Hepatocyte (in vitro differentiated cells): ENCODE data around the gene ANKS1B. TPM values are rescaled to one million over a fixed set of nuclear protein-coding genes. Genes with fewer than 3 reads are reported as not detected.

ENCODE experiments used
- DNase-seq: peaks from one replicate; pipeline ENCODE4 v3.0.0-alpha.2; 2016; ENCODE audit warnings: low spot score
- H2AFZ ChIP-seq: fragments of 200-600 bp; sonication (generic); 2 replicates; pipeline ENCODE4 v1.6.0; 2016; ENCODE audit warnings: antibody characterized with exemption, mild to moderate bottlenecking
- H3K27ac ChIP-seq: fragments of 200-600 bp; sonication (generic); 2 replicates; pipeline ENCODE4 v1.5.1; 2016; ENCODE audit warnings: mild to moderate bottlenecking
- H3K27me3 ChIP-seq: fragments of 200-600 bp; sonication (generic); 2 replicates; pipeline ENCODE4 v1.6.1; 2016
- H3K36me3 ChIP-seq: fragments of 200-600 bp; sonication (generic); replicated peaks from 2 replicates; pipeline ENCODE4 v1.5.1; 2016; ENCODE audit warnings: low read depth; ENCODE audit not compliant: insufficient read depth
- H3K4me1 ChIP-seq: fragments of 200-600 bp; sonication (generic); 2 replicates; pipeline ENCODE4 v1.5.1; 2016; ENCODE audit warnings: mild to moderate bottlenecking, moderate library complexity; ENCODE audit not compliant: insufficient read depth
- H3K4me2 ChIP-seq: fragments of 200-600 bp; sonication (generic); 2 replicates; pipeline ENCODE4 v1.6.0; 2016
- H3K4me3 ChIP-seq: fragments of 200-600 bp; sonication (generic); 2 replicates; pipeline ENCODE4 v1.5.1; 2016; ENCODE audit warnings: mild to moderate bottlenecking
- H3K79me2 ChIP-seq: fragments of 200-600 bp; sonication (generic); 2 replicates; pipeline ENCODE4 v1.6.0; 2017; ENCODE audit warnings: mild to moderate bottlenecking
- H3K9me2 ChIP-seq: fragments of 200-600 bp; sonication (generic); replicated peaks from 2 replicates; pipeline ENCODE4 v1.6.0; 2017; ENCODE audit warnings: mild to moderate bottlenecking; ENCODE audit not compliant: insufficient read depth
- H3K9me3 ChIP-seq: fragments of 200-600 bp; sonication (generic); 2 replicates; pipeline ENCODE4 v1.5.1; 2016; ENCODE audit warnings: low read depth, mild to moderate bottlenecking
- H4K20me1 ChIP-seq: fragments of 200-600 bp; sonication (generic); 2 replicates; pipeline ENCODE4 v1.6.0; 2016; ENCODE audit warnings: mild to moderate bottlenecking; ENCODE audit not compliant: insufficient read depth, poor library complexity, severe bottlenecking
- EZH2 ChIP-seq: fragments of 200-600 bp; sonication (generic); IDR thresholded peaks from 2 replicates; pipeline ENCODE4 v1.6.1; 2016; ENCODE audit warnings: antibody characterized with exemption, mild to moderate bottlenecking, borderline replicate concordance
- EZH2phosphoT487 ChIP-seq: fragments of 200-600 bp; sonication (generic); IDR thresholded peaks from one replicate; pipeline ENCODE4 v1.6.1; 2018; ENCODE audit warnings: antibody characterized with exemption, mild to moderate bottlenecking, low read depth, moderate library complexity; ENCODE audit not compliant: unreplicated experiment, severe bottlenecking
- WGBS: methylation state at CpG from one replicate; pipeline ENCODE4 v1.1.6; 2016; ENCODE audit warnings: low lambda C conversion rate; ENCODE audit errors: missing lambda C conversion rate; 5-methylcytosine and 5-hydroxymethylcytosine counted together
- polyA plus RNA-seq: library from polyadenylated mRNA; unstranded; fragments of >200 nt; fragmentation: Nextera tagmentation; extraction: Ambion mirVana; gene quantifications from 2 replicates; pipeline ENCODE4 v1.2.1, GENCODE V29; 2016
- total RNA-seq: library from RNA; depleted of rRNA; stranded (reverse); fragments of >200 nt; gene quantifications from 2 replicates; pipeline ENCODE4 v1.2.3, GENCODE V29; 2014
- TF ChIP-seq, protein P1 (sequence below): fragments of 200-600 bp; sonication (generic); IDR thresholded peaks from 2 replicates; pipeline ENCODE4 v1.5.1; 2016; ENCODE audit warnings: antibody characterized with exemption, mild to moderate bottlenecking; ENCODE audit not compliant: poor library complexity

ANKS1B gene
- total and polyA plus RNA-seq, 2 experiments from 2014 or later: 1.6 to 2.2 TPM

GRCh38 chr12:98864363-98864762, 1120.4 kb downstream of the ANKS1B start:
- no peak overlapping the region for H3K4me3 ChIP-seq
- TF ChIP-seq EZH2phosphoT487 (no peak), EZH2 (no peak)
- TF ChIP-seq, protein P1, sequence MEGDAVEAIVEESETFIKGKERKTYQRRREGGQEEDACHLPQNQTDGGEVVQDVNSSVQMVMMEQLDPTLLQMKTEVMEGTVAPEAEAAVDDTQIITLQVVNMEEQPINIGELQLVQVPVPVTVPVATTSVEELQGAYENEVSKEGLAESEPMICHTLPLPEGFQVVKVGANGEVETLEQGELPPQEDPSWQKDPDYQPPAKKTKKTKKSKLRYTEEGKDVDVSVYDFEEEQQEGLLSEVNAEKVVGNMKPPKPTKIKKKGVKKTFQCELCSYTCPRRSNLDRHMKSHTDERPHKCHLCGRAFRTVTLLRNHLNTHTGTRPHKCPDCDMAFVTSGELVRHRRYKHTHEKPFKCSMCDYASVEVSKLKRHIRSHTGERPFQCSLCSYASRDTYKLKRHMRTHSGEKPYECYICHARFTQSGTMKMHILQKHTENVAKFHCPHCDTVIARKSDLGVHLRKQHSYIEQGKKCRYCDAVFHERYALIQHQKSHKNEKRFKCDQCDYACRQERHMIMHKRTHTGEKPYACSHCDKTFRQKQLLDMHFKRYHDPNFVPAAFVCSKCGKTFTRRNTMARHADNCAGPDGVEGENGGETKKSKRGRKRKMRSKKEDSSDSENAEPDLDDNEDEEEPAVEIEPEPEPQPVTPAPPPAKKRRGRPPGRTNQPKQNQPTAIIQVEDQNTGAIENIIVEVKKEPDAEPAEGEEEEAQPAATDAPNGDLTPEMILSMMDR: no peak
- H3K9me3 ChIP-seq: no peaks in the 10 kb centered on the region
- H3K9me2 ChIP-seq: no peaks in the 10 kb centered on the region
- H3K27ac ChIP-seq: no peak overlapping the region
- DNase-seq: no peak
- H3K27me3 ChIP-seq: no peaks in the 10 kb centered on the region
- H2AFZ ChIP-seq: no peak overlapping the region
- WGBS: 88% methylated on average over 1 of the region's 1 CpG
- no peaks in the 10 kb centered on the region for H3K36me3 ChIP-seq
- no peak overlapping the region for H3K4me2 ChIP-seq
- H4K20me1 ChIP-seq: no peaks in the 10 kb centered on the region
- no peaks in the 10 kb centered on the region for H3K4me1 ChIP-seq
- no peaks in the 10 kb centered on the region for H3K79me2 ChIP-seq

- H3K9me3 ChIP-seq: no peaks in the 10 kb centered on the region
- TF ChIP-seq, protein P1: no peak
- TF ChIP-seq EZH2 (no peak), EZH2phosphoT487 (no peak)
- no peaks in the 10 kb centered on the region for H3K9me2 ChIP-seq
- H3K27me3 ChIP-seq: no peaks in the 10 kb centered on the region
- H3K27ac ChIP-seq: no peak overlapping the region
- H2AFZ ChIP-seq: no peak overlapping the region
- no peaks in the 10 kb centered on the region for H3K79me2 ChIP-seq
- 53% methylated on average over 3 of the region's 3 CpGs for WGBS
- no peaks in the 10 kb centered on the region for H3K36me3 ChIP-seq
- no peak overlapping the region for H3K4me3 ChIP-seq
- no peaks in the 10 kb centered on the region for H4K20me1 ChIP-seq
- no peaks in the 10 kb centered on the region for H3K4me1 ChIP-seq
- H3K4me2 ChIP-seq: no peak overlapping the region
- DNase-seq: no peak
These were observed 1121.6 kb downstream of the ANKS1B start for GRCh38 chr12:98863167-98863566.

DNA sequence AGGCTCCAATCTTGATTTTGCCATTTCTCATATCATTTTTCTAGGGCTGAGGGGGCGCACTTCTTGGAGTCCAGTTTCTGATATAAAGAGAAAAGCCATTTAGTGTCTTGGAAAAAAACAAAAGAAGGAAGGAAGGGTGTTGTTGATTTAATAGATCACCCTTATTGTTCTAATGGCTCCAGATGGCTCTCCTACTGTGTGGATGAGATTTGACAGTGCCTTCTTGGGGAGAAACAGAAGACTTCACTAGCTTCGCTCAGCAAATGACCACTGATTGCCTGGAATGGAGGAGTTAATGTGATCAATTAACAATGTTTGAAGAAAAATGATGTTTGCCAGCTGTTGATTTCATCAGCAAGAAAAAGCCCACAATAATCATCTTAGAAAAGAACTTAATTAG, 1123.5 kb downstream of the ANKS1B start:
- no peaks in the 10 kb centered on the region for H3K9me3 ChIP-seq
- H2AFZ ChIP-seq: no peak overlapping the region
- H3K79me2 ChIP-seq: no peaks in the 10 kb centered on the region
- H3K27ac ChIP-seq: no peak overlapping the region
- no peaks in the 10 kb centered on the region for H3K9me2 ChIP-seq
- H3K4me1 ChIP-seq: no peaks in the 10 kb centered on the region
- no peak overlapping the region for H3K4me2 ChIP-seq
- no peaks in the 10 kb centered on the region for H3K27me3 ChIP-seq
- WGBS: 61% methylated on average over 2 of the region's 2 CpGs
- TF ChIP-seq EZH2phosphoT487: no peak
- no peak for TF ChIP-seq EZH2
- TF ChIP-seq, protein P1: no peak
- H4K20me1 ChIP-seq: no peaks in the 10 kb centered on the region
- no peak for DNase-seq
- H3K36me3 ChIP-seq: no peaks in the 10 kb centered on the region
- no peak overlapping the region for H3K4me3 ChIP-seq

GRCh38 chr12:98856897-98857540, 1127.7 kb downstream of the ANKS1B start:
- Histone ChIP-seq H4K20me1 (no peaks in the 10 kb centered on the region), H2AFZ (no peak overlapping the region), H3K9me3 (no peaks in the 10 kb centered on the region), H3K27me3 (no peaks in the 10 kb centered on the region), H3K79me2 (no peaks in the 10 kb centered on the region), H3K27ac (no peak overlapping the region), H3K4me3 (no peak overlapping the region), H3K4me1 (no peaks in the 10 kb centered on the region), H3K4me2 (no peak overlapping the region), H3K36me3 (no peaks in the 10 kb centered on the region), H3K9me2 (no peaks in the 10 kb centered on the region)
- DNase-seq: no peak
- WGBS: 18% methylated on average over 4 of the region's 4 CpGs
- TF ChIP-seq EZH2phosphoT487 (no peak), EZH2 (no peak)
- TF ChIP-seq, protein P1: no peak
